Activated CD8-positive, alpha-beta memory T cell treated with anti-CD3 and anti-CD28 coated beads for 48 hours (primary cell): ENCODE results near the gene KRTAP2-3.
"Not testable (repeated sequence)": the region's sequence is repeated elsewhere in the genome, so short reads cannot be mapped to it uniquely, and the experiment has no call there.

Experiments
- DNase-seq, 3 experiments: peaks; one replicate each; pipeline ENCODE4 v3.0.0-alpha.2; 2020; ENCODE audit warnings: low read depth in 2 of 3, low spot score in 2 of 3

KRTAP2-3 gene

GRCh38 chr17:41069031-41069430, 9.1 kb upstream of the KRTAP2-3 start:
- DNase-seq: no peak

GRCh38 chr17:41067281-41067680, 7.4 kb upstream of the KRTAP2-3 start:
- no peak for DNase-seq

GRCh38 chr17:41065829-41066624, 6.1 kb upstream of the KRTAP2-3 start, which contains the start of gene KRTAP2-4:
Gene KRTAP2-4, minus strand, starts transcription at chr17:41065879. Its CDS starts 34 bp downstream, at chr17:41065845.
- DNase-seq: no peak

GRCh38 chr17:41065016-41065689, 5.2 kb upstream of the KRTAP2-3 start:
- DNase-seq: not testable (repeated sequence)

- no peak for DNase-seq
Observed at GRCh38 chr17:41064301-41064700, 4.4 kb upstream of the KRTAP2-3 start.

GRCh38 chr17:41063449-41063848, 3.5 kb upstream of the KRTAP2-3 start:
- no peak for DNase-seq

GRCh38 chr17:41061964-41062363, 2.0 kb upstream of the KRTAP2-3 start:
- no peak for DNase-seq

GRCh38 chr17:41059276-41060051, 450 bp downstream of the KRTAP2-3 start:
- DNase-seq: not testable (repeated sequence)

GRCh38 chr17:41058741-41059140, 1.2 kb downstream of the KRTAP2-3 start:
- no peak for DNase-seq

- DNase-seq: no peak
Observed at GRCh38 chr17:41057547-41057946, 2.4 kb downstream of the KRTAP2-3 start.

- DNase-seq: not testable (repeated sequence)
Observed at GRCh38 chr17:41055130-41055529, 4.8 kb downstream of the KRTAP2-3 start, which contains the start of gene KRTAP2-2. Gene KRTAP2-2, minus strand, starts transcription at chr17:41055230. Its CDS starts 19 bp downstream, at chr17:41055211.

- not testable (repeated sequence) for DNase-seq
Observed at GRCh38 chr17:41054556-41054955, 5.4 kb downstream of the KRTAP2-3 start.

GRCh38 chr17:41054025-41054424, 5.9 kb downstream of the KRTAP2-3 start:
- DNase-seq: no peak

GRCh38 chr17:41052566-41052965, 7.3 kb downstream of the KRTAP2-3 start:
- no peak for DNase-seq

GRCh38 chr17:41049110-41049509, 10.8 kb downstream of the KRTAP2-3 start:
- no peak for DNase-seq

- no peak for DNase-seq
Observed at GRCh38 chr17:41048441-41048840, 11.5 kb downstream of the KRTAP2-3 start.

GRCh38 chr17:41046735-41047465, 13.0 kb downstream of the KRTAP2-3 start, which contains the start of gene KRTAP2-1:
Gene KRTAP2-1, minus strand, starts transcription at chr17:41047316. Its CDS starts 49 bp downstream, at chr17:41047267.
- DNase-seq: not testable (repeated sequence)

GRCh38 chr17:41042953-41043352, 17.0 kb downstream of the KRTAP2-3 start:
- no peak for DNase-seq

GRCh38 chr17:41040783-41041571, 18.9 kb downstream of the KRTAP2-3 start, which contains the start of gene KRTAP1-1:
Gene KRTAP1-1, minus strand, starts transcription at chr17:41041450. Its CDS starts 53 bp downstream, at chr17:41041397.
- not testable (repeated sequence) for DNase-seq
